Suprapubic skin (tissue), 3 donors: Measurements from ENCODE around the gene DENND10.

Source experiments
- EP300 ChIP-seq: sonication (generic); formaldehyde crosslinking; IDR thresholded peaks from one replicate; pipeline ENCODE4 v1.6.1; 2017; ENCODE audit warnings: antibody characterized with exemption
- POLR2A ChIP-seq, 2 donors: fragments of 450-650 bp; IDR thresholded peaks; one replicate each; pipeline ENCODE4 v1.6.1; 2017; ENCODE audit warnings: antibody characterized with exemption in 2 of 2, mild to moderate bottlenecking in 2 of 2, moderate library complexity in 2 of 2
- TF ChIP-seq, protein P1 (sequence below), 2 donors: fragments of 200-600 bp in 1 of 2; fragments of 450-650 bp in 1 of 2; sonication (generic) in 1 of 2; IDR thresholded peaks; one replicate each; pipeline ENCODE4 v1.5.1; 2016 to 2019; ENCODE audit warnings: antibody characterized with exemption in 2 of 2, mild to moderate bottlenecking in 1 of 2, moderate library complexity in 1 of 2

- TF ChIP-seq POLR2A (IDR thresholded peaks at IDR 0.05) (no peak), EP300 (no peak)
- TF ChIP-seq, protein P1, sequence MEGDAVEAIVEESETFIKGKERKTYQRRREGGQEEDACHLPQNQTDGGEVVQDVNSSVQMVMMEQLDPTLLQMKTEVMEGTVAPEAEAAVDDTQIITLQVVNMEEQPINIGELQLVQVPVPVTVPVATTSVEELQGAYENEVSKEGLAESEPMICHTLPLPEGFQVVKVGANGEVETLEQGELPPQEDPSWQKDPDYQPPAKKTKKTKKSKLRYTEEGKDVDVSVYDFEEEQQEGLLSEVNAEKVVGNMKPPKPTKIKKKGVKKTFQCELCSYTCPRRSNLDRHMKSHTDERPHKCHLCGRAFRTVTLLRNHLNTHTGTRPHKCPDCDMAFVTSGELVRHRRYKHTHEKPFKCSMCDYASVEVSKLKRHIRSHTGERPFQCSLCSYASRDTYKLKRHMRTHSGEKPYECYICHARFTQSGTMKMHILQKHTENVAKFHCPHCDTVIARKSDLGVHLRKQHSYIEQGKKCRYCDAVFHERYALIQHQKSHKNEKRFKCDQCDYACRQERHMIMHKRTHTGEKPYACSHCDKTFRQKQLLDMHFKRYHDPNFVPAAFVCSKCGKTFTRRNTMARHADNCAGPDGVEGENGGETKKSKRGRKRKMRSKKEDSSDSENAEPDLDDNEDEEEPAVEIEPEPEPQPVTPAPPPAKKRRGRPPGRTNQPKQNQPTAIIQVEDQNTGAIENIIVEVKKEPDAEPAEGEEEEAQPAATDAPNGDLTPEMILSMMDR (IDR thresholded peaks at IDR 0.05): no peak
These were observed 45.9 kb upstream of the DENND10 start for GRCh38 chr10:119058010-119058409.
